K562 (cell line): ENCODE measurements around the gene RAB39B. TPM values are rescaled to one million over a fixed set of nuclear protein-coding genes. Genes with fewer than 3 reads are reported as not detected.

ENCODE experiments used
- ATF3 ChIP-seq, 2 experiments: fragments of 450-650 bp in 1 of 2; sonication (generic) in 1 of 2; formaldehyde crosslinking in 1 of 2; IDR thresholded peaks in 1 of 2; conservative IDR thresholded peaks in 1 of 2; 2 replicates each; pipeline versions ENCODE4 v1.6.1 to v1.8.1; 2016 to 2023; ENCODE audit warnings: mild to moderate bottlenecking in 2 of 2, moderate library complexity in 2 of 2, inconsistent platforms in 1 of 2, missing genetic modification reagents in 1 of 2
- FOS ChIP-seq: IDR thresholded peaks from 3 replicates; pipeline ENCODE4 v1.6.1; 2011; ENCODE audit not compliant: insufficient read length; ENCODE audit errors: extremely low read depth
- JUND ChIP-seq, 2 experiments: IDR thresholded peaks; 2 replicates in 1 of 2; 3 replicates in 1 of 2; pipeline ENCODE4 v1.6.1; 2011; ENCODE audit warnings: borderline replicate concordance in 2 of 2, low read depth in 2 of 2, low read length in 2 of 2, improper control_type of control experiment in 1 of 2, missing biosample characterization in 1 of 2, missing genetic modification characterization in 1 of 2, missing genetic modification reagents in 1 of 2
- L3MBTL2 ChIP-seq: fragments of 450-650 bp; IDR thresholded peaks from 2 replicates; pipeline ENCODE4 v1.6.1; 2016; ENCODE audit warnings: mild to moderate bottlenecking, moderate library complexity
- MGA ChIP-seq: fragments of 450-650 bp; IDR thresholded peaks from 2 replicates; pipeline ENCODE4 v1.6.1; 2016; ENCODE audit warnings: mild to moderate bottlenecking, moderate library complexity
- MXI1 ChIP-seq: IDR thresholded peaks from 2 replicates; pipeline ENCODE4 v1.6.1; 2011; ENCODE audit warnings: low read depth, mild to moderate bottlenecking, improper control_type of control experiment, low read length
- SLC30A9 ChIP-seq: fragments of 250-450 bp; sonication (Bioruptor Pico); IDR thresholded peaks from 2 replicates; pipeline ENCODE4 v1.8.0; 2022; ENCODE audit warnings: mild to moderate bottlenecking, moderate library complexity
- TAF7 ChIP-seq: fragments of 450-650 bp; IDR thresholded peaks from 2 replicates; pipeline ENCODE4 v1.6.1; 2016; ENCODE audit warnings: missing genetic modification characterization, missing compliant biosample characterization
- USF1 ChIP-seq: sonication (generic); formaldehyde crosslinking; IDR thresholded peaks from 2 replicates; pipeline ENCODE4 v1.9.0; 2022; ENCODE audit warnings: mild to moderate bottlenecking, missing genetic modification reagents
- ZNF586 ChIP-seq: fragments of 450-650 bp; formaldehyde crosslinking; conservative IDR thresholded peaks from 2 replicates; pipeline ENCODE4 v1.4.0; 2020; ENCODE audit warnings: mild to moderate bottlenecking, moderate library complexity
- polyA plus RNA-seq, 8 experiments: library from polyadenylated mRNA; depleted of rRNA in 4 of 8; stranded (reverse) in 5 of 8; unstranded in 3 of 8; fragments of >200 nt; fragmentation: Nextera tagmentation in 2 of 8; fragmentation: Illumina TruSeq in 1 of 8; extraction: Ambion mirVana in 2 of 8; extraction: Trizol in 1 of 8; gene quantifications; 2 replicates each; pipeline versions ENCODE4 v1.2.1 to v1.2.3, GENCODE V29; 2011 to 2014; ENCODE audit warnings: inconsistent platforms in 1 of 8, missing spikeins in 1 of 8
- total RNA-seq, 7 experiments: library from RNA; depleted of rRNA in 6 of 7; stranded (reverse); fragments of >200 nt in 6 of 7; fragmentation: Illumina TruSeq in 2 of 7; extraction: Trizol in 2 of 7; gene quantifications; 2 replicates each; pipeline versions ENCODE4 v1.2.1 to v1.2.3, GENCODE V29; 2011 to 2021; ENCODE audit warnings: low replicate concordance in 1 of 7

Gene RAB39B
- total and polyA plus RNA-seq, 9 of the 15 experiments (the other 6 are each of a cell fraction or from before 2014, with no cell fraction given), result 0.04 to 0.07 (median 0.04) TPM; not detected in 6

GRCh38 chrX:155215443-155216178 lies 48.7 kb downstream of the RAB39B start (continued):
- TF ChIP-seq MGA, result 0 out of 2 replicates have a peak, but pooled peaks have one; percentile 52
- no peak; the same call in 1 of the 2 replicates for TF ChIP-seq USF1 (CRISPR knock-in tag)
- TF ChIP-seq TAF7 (tag), result no peak; the same call in 1 of the 2 replicates
- TF ChIP-seq MXI1, result no peak
- TF ChIP-seq JUND (IDR thresholded peaks at IDR 0.05; ENCODE audit: borderline replicate concordance, low read depth, low read length), result no peak
- no peak for TF ChIP-seq JUND (tag; IDR thresholded peaks at IDR 0.05; ENCODE audit: borderline replicate concordance, low read depth, low read length)
- TF ChIP-seq FOS, result no peak
- TF ChIP-seq ZNF586 (CRISPR knock-in tag), result no peak
- TF ChIP-seq SLC30A9 (CRISPR knock-in tag), result no peak
- TF ChIP-seq ATF3 (IDR thresholded peaks at IDR 0.05), result peak; percentile 55
- no peak for TF ChIP-seq ATF3 (CRISPR knock-in tag; conservative IDR thresholded peaks at IDR 0.05)
- peak; percentile 36; the same call in 1 of the 2 replicates for TF ChIP-seq L3MBTL2
